ENCODE data around the gene DRC7. TPM values are rescaled to one million over a fixed set of nuclear protein-coding genes. Genes with fewer than 3 reads are reported as not detected.

The DRC7 gene
- total RNA-seq, 1 experiment from 2014 or later = 0.85 TPM

DNA sequence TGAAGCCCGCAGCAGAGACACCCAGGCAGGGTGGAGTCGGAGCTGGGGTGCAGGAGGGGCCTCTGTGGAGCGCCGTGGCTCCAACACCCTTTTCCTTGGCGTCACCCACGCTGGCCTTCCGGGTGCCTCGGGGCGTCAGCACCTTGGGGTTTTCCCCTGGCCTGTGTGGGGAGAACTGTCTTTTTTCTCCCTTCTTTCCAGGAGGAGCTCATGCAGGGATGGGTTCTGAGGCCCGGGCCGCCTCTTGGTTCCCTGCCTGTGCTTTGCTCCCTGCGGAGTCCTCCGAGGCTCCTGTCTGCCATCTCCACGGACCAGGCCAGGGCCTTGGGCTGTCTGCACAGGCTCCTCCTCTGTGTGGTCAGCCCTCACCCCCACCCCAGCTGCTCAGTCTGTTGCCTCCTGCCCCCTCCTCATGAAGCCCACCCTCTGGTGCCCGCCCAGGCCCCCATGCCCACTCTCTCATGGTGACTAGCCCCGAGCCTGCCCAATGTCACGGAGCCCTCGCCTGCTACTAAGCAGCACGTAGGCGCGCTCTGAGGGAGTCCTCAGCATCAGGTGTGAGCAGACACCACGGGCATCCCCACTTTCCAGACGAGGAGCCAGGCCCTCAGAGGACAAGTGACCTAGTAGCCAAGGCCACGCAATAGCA, 45.9 kb downstream of the DRC7 start:
- TF ChIP-seq, protein P1, sequence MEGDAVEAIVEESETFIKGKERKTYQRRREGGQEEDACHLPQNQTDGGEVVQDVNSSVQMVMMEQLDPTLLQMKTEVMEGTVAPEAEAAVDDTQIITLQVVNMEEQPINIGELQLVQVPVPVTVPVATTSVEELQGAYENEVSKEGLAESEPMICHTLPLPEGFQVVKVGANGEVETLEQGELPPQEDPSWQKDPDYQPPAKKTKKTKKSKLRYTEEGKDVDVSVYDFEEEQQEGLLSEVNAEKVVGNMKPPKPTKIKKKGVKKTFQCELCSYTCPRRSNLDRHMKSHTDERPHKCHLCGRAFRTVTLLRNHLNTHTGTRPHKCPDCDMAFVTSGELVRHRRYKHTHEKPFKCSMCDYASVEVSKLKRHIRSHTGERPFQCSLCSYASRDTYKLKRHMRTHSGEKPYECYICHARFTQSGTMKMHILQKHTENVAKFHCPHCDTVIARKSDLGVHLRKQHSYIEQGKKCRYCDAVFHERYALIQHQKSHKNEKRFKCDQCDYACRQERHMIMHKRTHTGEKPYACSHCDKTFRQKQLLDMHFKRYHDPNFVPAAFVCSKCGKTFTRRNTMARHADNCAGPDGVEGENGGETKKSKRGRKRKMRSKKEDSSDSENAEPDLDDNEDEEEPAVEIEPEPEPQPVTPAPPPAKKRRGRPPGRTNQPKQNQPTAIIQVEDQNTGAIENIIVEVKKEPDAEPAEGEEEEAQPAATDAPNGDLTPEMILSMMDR (conservative IDR thresholded peaks at IDR 0.05) = no peak
- Histone ChIP-seq H3F3A (ENCODE audit: insufficient read depth, low read depth) (peaks cover 22% of the 10 kb centered on the region; the same call in 1 of the 2 replicates), H3K36me3 (ENCODE audit: low read depth) (no peaks in the 10 kb centered on the region; the same call in 1 of the 2 replicates), H3K79me2 (ENCODE audit: low read depth) (no peaks in the 10 kb centered on the region), H2AFZ (no peak overlapping the region), H3K27me3 (ENCODE audit: insufficient read depth, low read depth) (no peaks in the 10 kb centered on the region), H3K9me3 (ENCODE audit: insufficient read depth, low read depth) (no peaks in the 10 kb centered on the region), H3K9me2 (ENCODE audit: insufficient read depth) (no peaks in the 10 kb centered on the region), H3K27ac (no peak overlapping the region), H3K4me2 (no peak overlapping the region), H3K4me1 (replicated peaks; ENCODE audit: insufficient read depth) (peaks cover 11% of the 10 kb centered on the region), H3K4me3 (no peak overlapping the region), H4K20me1 (ENCODE audit: insufficient read depth) (no peaks in the 10 kb centered on the region)
- POLR2A ChIA-PET (ENCODE audit: unreplicated experiment) = no interaction called here
- BruUV-seq (replicated peaks) = no TSS peak
- DNase-seq = no peak
- CTCF ChIA-PET = no interaction called here
- intact Hi-C loops (cut with micrococcal nuclease; ENCODE audit: unreplicated experiment) = no loop called here

DNA sequence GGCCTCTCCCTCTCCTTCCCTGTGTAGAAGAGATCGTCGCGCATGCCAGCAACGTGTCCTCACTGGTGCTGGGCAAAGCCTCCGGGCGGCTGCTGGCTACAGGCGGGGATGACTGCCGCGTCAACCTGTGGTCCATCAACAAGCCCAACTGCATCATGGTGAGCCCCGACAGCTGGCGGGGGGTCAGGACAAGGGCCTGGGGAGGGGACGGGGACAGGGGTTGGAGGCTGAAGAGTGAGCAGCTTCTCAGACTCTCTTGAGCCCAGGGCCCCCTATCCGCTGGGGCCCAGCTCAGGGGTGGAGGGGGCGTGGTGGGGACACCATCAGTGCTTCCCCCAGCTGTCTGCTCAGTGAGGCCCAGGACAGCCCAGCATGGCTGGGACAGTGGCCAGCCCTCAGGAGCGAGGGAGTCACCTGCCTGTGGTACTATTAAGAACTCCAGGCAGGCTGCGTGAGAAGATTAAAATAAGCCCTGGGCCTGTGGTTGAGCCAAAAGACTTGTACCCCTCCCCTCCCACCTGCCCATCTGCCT, 47.1 kb downstream of the DRC7 start:
- no peak for TF ChIP-seq EZH2 (IDR thresholded peaks at IDR 0.05; ENCODE audit: low read depth)
- TF ChIP-seq, protein P1 (conservative IDR thresholded peaks at IDR 0.05) = no peak
- Histone ChIP-seq H3K27me3 (ENCODE audit: insufficient read depth, low read depth) (no peaks in the 10 kb centered on the region), H3K4me3 (no peak overlapping the region), H4K20me1 (ENCODE audit: insufficient read depth) (no peaks in the 10 kb centered on the region), H3K9me3 (ENCODE audit: insufficient read depth, low read depth) (no peaks in the 10 kb centered on the region), H3K27ac (no peak overlapping the region), H3K9me2 (ENCODE audit: insufficient read depth) (no peaks in the 10 kb centered on the region), H3K79me2 (ENCODE audit: low read depth) (no peaks in the 10 kb centered on the region), H3K4me2 (no peak overlapping the region), H3K4me1 (replicated peaks; ENCODE audit: insufficient read depth) (peaks cover 8% of the 10 kb centered on the region), H3K36me3 (ENCODE audit: low read depth) (no peaks in the 10 kb centered on the region; the same call in 1 of the 2 replicates), H2AFZ (no peak overlapping the region), H3F3A (ENCODE audit: insufficient read depth, low read depth) (peaks cover 12% of the 10 kb centered on the region; the same call in 1 of the 2 replicates)
- ChIA-PET CTCF (interaction anchor here (0.6 kb wide), 1 partner anchor 143 kb away, joined by 11 read pairs; no protein-coding TSS in a partner anchor), POLR2A (ENCODE audit: unreplicated experiment) (no interaction called here)
- intact Hi-C loops (cut with micrococcal nuclease; ENCODE audit: unreplicated experiment) = no loop called here
- no TSS peak for BruUV-seq (replicated peaks)
- no peak for DNase-seq

DNA sequence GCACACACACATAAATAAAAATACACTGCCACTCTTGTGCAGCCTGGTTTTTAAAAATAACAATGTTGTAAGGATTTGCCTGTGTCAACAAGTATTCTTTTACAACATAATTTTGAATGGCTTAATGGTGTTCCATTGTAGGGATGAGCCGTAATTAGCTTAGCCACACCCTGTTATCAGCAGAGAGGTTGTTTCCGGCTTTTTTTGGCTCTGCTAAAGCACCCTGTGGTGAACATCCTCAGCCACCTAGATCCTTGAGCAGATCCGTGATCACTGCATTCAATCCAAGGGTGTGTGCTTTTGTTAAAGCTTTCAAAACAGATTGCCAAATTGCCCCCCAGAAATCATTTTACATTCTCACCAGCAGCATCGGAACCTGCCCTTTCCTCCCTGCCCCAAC, 47.9 kb downstream of the DRC7 start:
- Histone ChIP-seq H3K9me2 (ENCODE audit: insufficient read depth) (no peaks in the 10 kb centered on the region), H3K4me3 (no peak overlapping the region), H3K27me3 (ENCODE audit: insufficient read depth, low read depth) (no peaks in the 10 kb centered on the region), H3K4me1 (replicated peaks; ENCODE audit: insufficient read depth) (peaks cover under 1% of the 10 kb centered on the region; the same call in 1 of the 2 replicates), H3K36me3 (ENCODE audit: low read depth) (no peaks in the 10 kb centered on the region; the same call in 1 of the 2 replicates), H3K9me3 (ENCODE audit: insufficient read depth, low read depth) (no peaks in the 10 kb centered on the region), H3K79me2 (ENCODE audit: low read depth) (no peaks in the 10 kb centered on the region), H4K20me1 (ENCODE audit: insufficient read depth) (no peaks in the 10 kb centered on the region), H2AFZ (no peak overlapping the region), H3F3A (ENCODE audit: insufficient read depth, low read depth) (peaks cover 4% of the 10 kb centered on the region; the same call in 1 of the 2 replicates), H3K27ac (no peak overlapping the region), H3K4me2 (no peak overlapping the region)
- CTCF ChIA-PET = no interaction called here
- DNase-seq = no peak
- no TSS peak for BruUV-seq (replicated peaks)
- TF ChIP-seq, protein P1 (conservative IDR thresholded peaks at IDR 0.05) = no peak
- no peak for TF ChIP-seq EZH2 (IDR thresholded peaks at IDR 0.05; ENCODE audit: low read depth)
- intact Hi-C loops (cut with micrococcal nuclease; ENCODE audit: unreplicated experiment) = no loop called here
- POLR2A ChIA-PET (ENCODE audit: unreplicated experiment) = no interaction called here
